Midbrain (tissue), 1 donor: ENCODE data around the gene VPS72.
"Not testable (repeated sequence)": the region's sequence is repeated elsewhere in the genome, so short reads cannot be mapped to it uniquely, and the experiment has no call there.

ENCODE experiments used
- DNase-seq: peaks from one replicate; lab custom pipeline; 2025; lab: John Stamatoyannopoulos, UW

Gene VPS72, protein sequence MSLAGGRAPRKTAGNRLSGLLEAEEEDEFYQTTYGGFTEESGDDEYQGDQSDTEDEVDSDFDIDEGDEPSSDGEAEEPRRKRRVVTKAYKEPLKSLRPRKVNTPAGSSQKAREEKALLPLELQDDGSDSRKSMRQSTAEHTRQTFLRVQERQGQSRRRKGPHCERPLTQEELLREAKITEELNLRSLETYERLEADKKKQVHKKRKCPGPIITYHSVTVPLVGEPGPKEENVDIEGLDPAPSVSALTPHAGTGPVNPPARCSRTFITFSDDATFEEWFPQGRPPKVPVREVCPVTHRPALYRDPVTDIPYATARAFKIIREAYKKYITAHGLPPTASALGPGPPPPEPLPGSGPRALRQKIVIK

DNA sequence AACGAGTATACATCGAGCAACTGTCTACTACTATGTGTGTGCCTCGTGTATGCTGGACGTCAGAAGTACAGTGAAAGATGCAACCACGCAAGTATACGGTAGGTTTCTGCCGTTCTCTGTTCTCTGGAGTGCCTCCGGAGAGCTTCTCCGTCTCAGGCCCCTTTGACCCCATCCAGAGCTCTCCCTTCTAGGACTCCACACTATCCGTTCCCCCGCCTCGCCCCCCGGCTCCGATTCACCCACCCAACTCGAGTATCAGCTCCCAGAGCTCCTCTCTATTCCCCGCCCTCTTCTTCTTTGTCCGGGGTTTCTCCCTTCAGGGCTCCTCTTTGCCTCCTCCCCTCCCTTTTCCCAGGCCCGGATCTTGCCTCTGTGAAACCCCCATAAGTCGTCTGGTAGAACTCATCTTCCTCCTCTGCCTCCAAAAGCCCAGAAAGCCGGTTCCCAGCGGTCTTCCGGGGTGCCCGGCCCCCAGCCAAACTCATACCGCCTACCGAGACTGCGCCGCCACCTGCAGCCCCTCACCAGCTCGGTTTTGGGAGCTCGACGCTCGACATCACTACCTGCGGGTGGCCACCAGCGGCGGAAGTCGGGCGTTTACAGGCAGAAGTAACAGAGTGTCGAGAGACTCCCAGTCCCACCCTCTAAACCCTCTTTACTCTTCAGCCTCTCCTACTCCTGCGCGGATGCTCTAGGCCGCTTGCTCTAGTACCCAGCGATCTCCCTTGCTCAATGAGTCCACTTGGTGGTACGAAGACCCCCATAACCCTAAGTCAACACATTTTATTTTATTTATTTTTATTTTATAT lies at the start of gene VPS72:
VPS72 (minus strand) TSS at position 561 of the 809 bp plus-strand sequence; CDS start at position 485, 76 bp downstream.
- peak; percentile 85 for DNase-seq

DNA sequence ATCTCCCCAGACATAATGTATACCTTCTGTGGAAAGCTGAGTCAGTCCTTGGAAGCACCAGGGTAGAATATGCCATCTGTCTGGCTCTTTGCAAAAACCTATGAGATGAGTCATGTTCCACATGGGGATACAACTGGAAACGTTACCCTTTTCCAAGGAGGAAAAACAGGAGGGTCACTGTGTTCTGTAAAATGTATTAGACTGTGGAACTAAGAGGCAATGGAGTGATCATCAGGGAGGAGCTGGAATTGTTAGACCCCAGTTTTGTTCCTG lies 48.4 kb upstream of the VPS72 start:
- no peak for DNase-seq

DNA sequence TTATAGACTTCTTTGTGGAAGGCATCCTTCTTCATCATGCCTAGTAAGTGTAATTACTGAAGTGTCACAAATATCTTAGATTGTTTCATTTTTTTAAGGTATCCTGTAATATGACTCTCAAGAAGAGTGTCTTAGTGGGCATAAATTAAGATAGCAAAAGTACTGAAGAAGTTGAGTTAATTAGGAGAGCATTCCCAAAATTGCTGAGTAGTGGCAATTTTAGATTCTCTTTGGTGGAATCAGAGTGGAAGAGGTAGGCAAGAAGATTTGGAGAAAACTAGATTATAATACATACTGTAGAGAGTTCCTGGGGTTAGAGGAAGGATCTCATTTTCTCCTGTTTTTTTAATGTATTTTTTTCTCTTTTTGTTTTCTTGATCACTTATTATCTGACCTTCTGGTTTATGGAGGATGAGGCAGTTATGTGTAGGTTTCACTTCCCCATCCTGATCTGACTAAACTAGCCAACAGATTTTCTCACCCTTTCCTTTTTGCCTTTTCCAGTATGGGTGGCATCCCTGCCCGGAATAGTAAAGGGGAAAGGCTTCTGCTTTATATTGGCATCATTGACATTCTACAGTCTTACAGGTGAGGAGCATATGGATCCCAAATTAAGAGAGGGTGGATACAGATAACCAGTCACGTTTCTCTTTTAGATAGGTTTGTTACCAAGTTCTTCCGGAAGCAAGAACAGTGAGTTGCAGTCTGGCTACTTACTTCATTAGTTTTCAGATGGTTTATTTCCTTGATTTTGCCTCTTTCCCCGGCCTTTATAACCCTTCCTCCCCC lies 47.9 kb upstream of the VPS72 start:
- DNase-seq = no peak

DNA sequence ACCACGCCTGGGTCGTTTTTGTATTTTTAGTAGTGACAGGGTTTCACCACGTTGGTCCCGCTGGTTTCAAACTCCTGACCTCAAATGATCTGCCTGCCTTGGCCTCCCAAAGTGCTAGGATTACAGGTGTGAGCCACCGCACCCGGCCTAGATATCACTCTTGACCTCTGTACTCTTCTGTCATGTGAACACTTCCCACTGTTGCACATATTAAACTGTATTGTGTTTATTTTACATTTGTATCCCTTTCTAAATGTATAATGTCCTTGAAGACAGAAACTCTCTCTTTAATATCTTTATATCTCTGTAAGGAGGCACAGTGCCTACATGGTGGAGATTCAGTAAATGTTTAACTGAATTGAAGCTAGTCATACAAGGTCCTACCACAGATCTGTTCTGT lies 45.2 kb upstream of the VPS72 start:
- DNase-seq = no peak

DNA sequence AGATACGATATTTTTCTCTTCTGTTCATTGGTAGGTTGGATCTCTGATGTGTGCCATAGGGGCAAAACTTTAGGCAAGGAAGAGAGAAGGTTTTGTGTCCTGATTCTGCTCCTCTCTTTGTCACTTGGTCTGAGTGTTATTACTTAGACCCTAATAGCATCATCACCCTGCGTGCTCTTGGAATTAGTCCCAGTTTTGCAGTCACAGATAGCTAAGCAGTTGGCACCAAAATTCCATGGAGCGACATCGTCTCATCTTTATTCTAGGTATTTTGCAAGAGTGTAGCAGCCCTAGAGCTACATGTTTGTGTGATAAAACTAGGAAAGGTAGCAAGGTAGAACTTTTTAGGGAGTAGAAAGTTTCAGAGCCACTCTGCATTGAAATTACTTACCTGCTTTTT lies 32.1 kb upstream of the VPS72 start:
- no peak for DNase-seq

DNA sequence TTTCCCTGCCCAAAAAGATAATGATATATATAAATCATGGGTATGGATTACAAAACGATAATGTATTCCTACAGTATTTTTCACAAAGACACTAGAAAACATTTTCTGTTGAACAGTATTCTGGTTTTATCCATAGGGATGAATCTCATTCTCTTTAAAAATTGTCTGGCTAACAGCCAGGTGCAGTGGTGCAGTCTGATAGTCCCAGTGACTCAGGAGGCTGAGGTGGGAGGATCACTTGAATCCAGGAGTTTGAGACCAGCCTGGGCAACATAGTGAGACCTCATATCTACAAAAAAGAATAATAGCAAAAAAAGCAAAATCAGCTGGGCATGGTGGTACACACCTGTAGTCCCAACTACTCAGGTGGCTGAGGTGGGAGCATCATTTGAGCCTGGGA lies 31.6 kb upstream of the VPS72 start:
- no peak for DNase-seq

DNA sequence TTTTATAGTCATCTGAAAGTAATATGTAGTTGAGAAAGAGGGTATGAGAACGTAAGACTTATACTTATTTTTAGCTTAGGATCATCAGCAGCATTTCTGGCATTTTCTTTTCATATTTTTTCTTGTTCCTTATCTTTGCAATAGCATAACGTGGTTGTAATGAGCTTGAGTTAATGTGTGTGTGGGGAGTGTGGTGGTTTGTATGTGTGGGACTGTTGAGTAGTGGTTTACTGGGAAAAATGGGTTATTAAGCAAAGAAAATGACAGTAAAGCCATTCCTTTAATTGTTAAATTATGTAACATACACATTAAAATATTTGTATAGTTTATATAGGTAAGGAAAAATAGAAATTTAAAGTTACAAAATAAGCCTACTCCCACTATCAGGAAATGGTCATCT lies 23.6 kb upstream of the VPS72 start:
- no peak for DNase-seq

DNA sequence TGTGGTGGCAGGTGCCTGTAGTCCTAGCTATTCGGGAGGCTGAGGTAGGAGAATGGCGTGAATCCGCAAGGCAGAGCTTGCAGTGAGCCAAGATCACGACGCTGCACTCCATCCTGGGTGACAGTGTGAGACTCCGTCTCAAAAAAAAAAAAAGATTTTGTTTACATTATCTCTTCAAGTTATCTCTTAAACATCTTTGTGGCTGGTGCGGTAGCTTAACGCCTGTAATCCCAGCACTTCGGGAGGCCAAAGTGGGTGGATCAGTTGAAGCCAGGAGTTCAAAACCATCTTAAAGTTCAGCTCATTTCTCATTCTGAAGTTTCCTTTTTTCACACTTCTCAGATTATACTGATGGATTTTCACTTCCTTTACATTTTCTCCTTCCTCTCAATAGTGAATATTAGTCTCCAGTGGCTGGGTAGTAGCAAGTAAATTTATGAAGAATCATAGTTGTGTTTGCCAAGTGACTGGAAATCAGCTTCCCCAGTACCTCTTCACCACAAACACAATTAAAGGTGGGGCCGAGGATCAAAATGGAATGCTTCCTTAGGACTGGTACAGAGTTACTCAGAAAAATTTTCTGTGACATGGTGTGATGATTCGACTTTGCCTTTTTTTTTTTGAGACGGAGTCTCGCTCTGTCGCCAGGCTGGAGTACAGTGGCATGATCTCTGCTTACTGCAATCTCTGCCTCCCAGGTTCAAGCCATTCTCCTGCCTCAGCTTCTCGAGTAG lies 22.1 kb upstream of the VPS72 start:
- no peak for DNase-seq

DNA sequence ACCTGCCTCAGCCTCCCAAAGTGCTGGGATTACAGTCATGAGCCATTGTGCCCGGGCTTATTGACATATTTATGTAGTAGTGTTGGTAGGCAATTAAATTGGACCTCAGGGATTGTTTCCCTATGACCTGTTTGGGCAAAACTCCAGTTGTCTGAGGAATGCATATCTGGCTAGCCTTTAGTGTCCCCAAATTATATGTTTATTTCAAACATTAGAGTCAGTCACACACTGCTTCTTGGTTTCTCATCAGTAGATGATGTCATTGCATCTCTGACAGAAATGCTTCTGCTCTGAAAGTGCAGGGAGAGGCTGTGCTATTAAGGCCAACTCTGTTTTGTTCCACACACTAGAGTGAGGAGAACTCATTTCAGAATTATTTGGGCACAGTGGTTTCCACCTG lies 20.8 kb upstream of the VPS72 start:
- DNase-seq = no peak

DNA sequence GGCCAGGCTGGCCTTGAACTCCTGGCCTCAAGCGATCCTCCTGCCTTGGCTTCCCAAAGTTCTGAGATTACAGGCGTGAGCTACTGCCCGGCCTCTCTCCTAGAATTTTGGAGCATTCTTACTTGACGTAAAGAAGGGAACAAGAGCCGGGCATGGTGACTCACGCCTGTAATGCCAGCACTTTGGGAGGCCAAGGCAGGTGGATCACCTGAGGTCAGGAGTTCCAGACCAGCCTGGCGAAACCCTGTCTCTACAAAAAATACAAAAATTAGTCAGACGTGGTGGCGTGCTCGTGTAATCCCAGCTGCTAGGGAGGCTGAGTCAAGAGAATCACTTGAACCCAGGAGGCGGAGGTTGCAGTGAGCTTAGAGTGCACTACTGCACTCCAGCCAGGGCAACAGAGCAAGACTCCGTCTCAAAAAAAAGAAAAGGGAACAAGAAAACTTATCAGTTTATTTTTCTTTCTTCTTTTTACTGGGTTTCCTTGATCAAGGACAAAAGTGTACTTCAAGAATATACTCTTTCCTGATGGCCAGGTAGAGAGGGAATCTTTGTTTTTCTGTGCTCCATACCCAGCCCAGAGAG lies 15.5 kb upstream of the VPS72 start:
- DNase-seq = not testable (repeated sequence)

DNA sequence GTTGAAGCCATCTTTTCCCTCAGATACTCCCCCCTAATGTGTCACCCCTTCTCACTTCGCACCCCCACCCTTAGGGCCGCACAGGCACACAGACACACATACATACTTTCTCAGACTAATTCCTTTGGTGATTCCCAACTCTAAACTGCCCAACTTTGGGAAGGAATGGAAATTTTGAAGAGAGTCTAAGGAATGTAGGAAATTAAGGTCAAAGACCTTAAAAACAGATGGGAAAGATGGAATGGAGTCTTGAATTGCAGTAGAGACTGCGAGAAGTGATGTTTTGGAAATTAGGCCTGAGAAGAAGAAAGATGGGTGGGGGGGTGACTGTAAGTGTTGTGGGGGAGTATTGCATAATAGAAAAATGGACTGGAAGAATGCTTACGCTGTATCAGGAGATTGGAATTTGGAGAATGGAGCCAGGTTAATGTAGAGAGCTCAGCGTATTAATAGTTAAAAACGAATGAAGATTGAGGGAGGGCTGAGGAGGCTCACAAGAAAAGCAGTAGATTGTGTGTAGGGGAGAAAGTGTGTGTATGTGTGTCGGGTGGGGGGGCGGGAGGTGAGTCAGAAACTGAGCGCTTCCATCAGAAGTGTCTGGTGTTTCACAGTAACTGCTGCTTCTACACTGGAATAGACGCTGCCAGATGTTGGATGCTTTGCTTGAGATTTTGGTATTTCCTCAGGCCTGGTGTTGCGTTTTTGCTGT lies 10.0 kb upstream of the VPS72 start:
- DNase-seq = no peak

DNA sequence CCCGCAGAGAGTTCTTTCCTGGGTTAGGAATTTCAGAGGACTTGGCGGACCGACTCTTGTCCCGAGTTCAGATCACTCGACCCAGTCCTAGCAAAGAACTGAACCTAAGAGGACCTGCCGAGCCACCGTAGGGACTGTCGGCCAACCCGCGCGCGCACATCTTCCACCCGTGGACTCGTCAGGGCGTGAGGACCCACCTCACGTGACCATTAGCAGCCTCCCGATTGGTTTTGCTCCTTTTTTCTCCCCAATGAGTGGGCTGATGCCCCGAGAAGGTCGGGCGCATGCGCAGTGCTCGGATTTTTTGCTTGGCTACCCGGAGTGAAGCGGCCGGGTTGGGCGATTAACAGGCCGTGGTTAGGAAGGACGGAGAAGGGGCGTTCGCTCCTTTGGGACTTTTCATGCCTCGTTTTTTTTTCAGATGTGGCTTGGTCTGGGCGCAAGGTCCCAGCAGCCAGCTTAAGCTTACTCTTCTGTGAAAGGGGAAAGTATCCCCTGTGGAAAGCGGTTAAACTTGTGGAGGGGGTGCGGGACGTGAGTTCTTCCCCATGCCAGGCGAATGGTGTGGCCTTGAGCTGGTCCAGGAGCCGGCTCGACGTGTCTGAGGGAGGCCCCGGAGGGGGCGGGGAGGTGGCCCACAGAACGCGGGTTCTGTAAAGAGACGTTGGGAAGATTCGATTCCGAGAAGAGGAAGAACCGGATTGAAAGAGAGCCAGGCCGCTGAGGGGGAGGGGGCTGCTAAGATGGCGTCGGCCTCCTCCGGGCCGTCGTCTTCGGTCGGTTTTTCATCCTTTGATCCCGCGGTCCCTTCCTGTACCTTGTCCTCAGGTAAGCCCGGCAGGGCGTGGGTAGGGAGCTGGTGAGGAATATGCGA lies 8.5 kb upstream of the VPS72 start, which contains the start of gene PIP5K1A:
PIP5K1A (plus strand) TSS at position 299 of the 874 bp plus-strand sequence; CDS start at position 744, 445 bp downstream.
- peak; percentile 99 for DNase-seq

DNA sequence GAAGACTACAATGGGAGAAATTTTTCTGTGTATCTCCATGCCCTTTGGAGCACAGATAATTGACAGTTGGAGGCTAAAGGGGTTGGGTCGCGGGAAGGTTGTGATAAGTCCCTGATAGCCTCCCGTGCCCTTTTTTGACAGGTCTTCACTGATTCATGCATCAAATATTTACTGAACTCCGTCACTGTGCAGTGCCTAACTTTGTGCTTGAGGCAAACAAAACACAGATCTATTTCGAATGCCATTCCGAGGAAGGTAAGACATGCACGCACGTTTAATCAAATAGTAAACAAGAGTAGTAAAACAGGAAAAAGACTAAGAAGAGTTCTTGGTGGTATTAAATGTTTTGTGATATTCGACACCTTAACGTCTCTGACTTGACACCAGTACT lies 7.9 kb upstream of the VPS72 start:
- no peak for DNase-seq

DNA sequence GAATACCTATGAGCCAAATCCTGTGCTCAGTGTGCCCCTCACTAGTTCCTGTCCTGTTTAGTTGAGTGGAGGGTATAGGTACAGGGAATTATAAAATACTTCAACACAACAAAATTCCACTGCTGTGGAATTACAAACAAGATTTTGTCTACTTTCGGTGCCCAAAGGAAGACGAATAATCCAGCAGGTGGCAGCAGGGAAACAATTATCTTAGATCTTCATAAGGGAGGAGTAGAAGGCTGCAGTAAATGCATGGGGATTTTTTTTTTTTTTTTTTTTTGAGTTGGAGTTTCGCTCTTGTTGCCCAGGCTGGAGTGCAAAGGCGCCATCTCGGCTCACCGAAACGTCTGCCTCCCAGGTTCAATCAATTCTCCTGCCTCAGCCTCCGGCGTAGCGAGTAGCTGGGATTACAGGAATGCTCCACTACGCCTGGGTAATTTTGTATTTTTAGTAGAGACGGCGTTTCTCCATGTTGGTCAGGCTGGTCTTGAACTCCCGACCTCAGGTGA lies 6.3 kb upstream of the VPS72 start:
- peak; percentile 82 for DNase-seq

DNA sequence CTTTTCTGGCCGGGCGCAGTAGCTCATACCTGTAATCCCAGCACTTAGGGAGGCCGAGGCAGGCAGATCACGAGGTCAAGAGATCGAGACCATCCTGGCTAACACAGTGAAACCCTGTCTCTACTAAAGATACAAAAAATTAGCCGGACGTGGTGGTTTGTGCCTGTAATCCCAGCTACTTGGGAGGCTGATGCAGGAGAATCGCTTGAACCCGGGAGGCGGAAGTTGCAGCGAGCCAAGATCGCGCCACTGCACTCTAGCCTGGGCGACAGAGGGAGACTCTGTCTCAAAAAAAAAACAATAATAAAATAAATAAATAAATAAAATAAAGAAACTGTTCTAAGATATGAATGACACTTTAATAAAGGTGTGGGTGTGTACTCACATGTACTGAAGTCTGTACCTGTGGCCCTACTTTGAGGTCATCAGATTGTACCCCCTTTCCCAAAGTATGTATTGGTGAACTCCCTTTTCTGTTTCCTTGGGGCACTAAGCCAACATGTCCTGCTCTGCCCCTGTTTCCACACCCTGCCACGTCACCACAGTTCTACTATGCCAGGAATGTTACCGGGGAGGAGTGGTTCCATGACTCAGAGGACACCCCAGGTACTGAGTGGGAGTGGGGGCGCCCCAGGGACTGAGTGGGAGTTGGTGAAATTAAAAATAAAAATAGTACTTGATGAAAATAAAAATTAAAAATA lies 5.0 kb upstream of the VPS72 start:
- DNase-seq = not testable (repeated sequence)

DNA sequence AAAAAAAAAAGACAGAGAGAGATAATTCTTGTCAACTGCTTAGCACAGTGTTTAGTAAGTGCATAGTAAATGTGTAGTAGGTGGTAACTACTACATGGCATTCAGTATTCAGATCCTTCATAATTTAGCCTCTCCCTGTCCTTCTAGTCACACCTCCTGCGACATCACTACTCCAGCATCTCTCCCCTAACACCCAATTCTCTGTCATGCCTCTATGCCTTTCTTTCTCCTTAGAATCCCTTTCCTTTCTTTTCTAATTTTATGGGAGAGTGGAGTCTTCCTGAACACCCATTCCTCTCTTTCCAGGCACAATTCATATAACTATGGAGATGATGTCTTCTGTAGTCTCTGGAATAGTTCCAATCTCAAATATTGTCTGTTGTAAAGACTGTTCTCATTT lies 3.9 kb upstream of the VPS72 start:
- no peak for DNase-seq

DNA sequence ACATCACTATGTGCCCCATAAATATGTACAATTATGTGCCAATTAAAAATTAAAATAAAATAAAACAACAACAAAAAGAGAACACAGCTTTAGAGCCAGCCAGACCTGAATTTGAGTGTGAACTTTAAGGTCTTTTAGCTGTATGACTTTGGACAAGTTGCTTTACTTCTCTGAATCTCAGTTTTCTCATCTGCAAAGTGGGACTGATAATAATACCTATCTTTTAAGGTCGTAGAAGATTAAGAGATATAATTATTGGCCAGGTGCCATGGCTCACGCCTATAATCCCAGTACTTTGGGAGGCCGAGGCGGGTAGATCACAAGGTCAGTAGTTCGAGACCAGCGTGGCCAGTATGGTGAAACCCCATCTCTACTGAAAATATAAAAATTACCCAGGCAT lies 3.3 kb upstream of the VPS72 start:
- DNase-seq = no peak

DNA sequence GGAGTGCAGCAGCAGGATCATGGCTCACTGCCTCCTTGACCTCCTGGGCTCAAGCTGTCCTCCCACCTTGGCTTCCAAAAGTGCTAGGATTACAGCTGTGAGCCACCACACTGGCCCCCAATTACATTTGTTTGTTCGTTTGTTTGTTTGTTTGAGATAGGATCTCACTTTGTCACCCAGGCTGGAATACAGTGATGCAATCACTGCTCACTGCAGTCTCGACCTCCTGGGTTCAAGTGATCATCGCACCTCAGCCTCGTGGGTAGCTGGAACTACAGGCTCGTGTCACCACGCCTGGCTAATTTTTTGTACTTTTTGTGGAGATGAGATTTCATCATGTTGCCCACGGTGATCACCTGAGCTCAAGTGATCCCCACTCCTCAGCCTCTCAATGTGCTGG lies 2.0 kb upstream of the VPS72 start:
- no peak for DNase-seq

DNA sequence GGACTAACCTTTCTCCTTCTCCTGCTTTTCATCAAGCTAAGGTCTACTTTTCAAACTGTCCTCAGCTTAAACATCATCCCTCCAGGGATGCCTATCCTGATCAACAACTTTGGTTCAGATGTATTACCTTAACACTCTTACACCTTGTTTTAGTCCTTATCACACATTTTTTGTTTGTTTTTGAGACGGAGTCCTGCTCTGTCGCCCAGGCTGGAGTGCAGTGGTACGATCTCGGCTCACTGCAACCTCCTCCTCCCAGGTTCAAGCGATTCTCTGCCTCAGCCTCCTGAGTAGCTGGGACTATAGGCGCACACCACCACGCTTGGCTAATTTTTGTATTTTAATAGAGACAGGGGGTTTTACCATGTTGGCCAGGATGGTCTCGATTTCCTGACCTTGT lies 1.3 kb downstream of the VPS72 start:
- not testable (repeated sequence) for DNase-seq
